SJCRH30 (cell line): ENCODE results near the gene DRICH1. TPM values are rescaled to one million over a fixed set of nuclear protein-coding genes. Genes with fewer than 3 reads are reported as not detected.

Source experiments
- total RNA-seq: library from RNA; depleted of rRNA; stranded (reverse); fragments of >200 nt; shearing (Covaris generic); gene quantifications from 2 replicates; pipeline ENCODE4 v1.2.3, GENCODE V29; 2014; rRNA removed

The DRICH1 gene
- total RNA-seq, 1 experiment from 2014 or later: not detected

Other genes starting within 250 kb of the DRICH1 start
- gene IGLL1, start 52.0 kb downstream of the DRICH1 start, total RNA-seq: 0.36 TPM in 1 of 2 replicates, not detected in the other
- 0.03 TPM in 1 of 2 replicates, not detected in the other for gene RGL4, start 58.7 kb upstream of the DRICH1 start, total RNA-seq
- 6.1 and 7.1 TPM in 2 replicates for gene ZNF70, start 118.8 kb upstream of the DRICH1 start, total RNA-seq
- gene VPREB3, start 122.1 kb upstream of the DRICH1 start, total RNA-seq: 0.28 TPM in 1 of 2 replicates, not detected in the other
- gene C22orf15, start 130.7 kb upstream of the DRICH1 start, total RNA-seq: not detected in 2 replicates
- gene CHCHD10, start 135.7 kb upstream of the DRICH1 start, total RNA-seq: 10.9 and 14.1 TPM in 2 replicates
- 6.6 TPM in 2 replicates for gene MMP11, start 140.5 kb upstream of the DRICH1 start, total RNA-seq
- 119 and 152 TPM in 2 replicates for gene SMARCB1, start 154.6 kb upstream of the DRICH1 start, total RNA-seq
- not detected in 2 replicates for gene DERL3, start 206.7 kb upstream of the DRICH1 start, total RNA-seq
- gene SLC2A11, start 225.6 kb upstream of the DRICH1 start, total RNA-seq: 0.51 and 1.9 TPM in 2 replicates